ENCODE data around the gene MMD.
"Not testable (repeated sequence)": the region's sequence is repeated elsewhere in the genome, so short reads cannot be mapped to it uniquely, and the experiment has no call there.

MMD gene

DNA sequence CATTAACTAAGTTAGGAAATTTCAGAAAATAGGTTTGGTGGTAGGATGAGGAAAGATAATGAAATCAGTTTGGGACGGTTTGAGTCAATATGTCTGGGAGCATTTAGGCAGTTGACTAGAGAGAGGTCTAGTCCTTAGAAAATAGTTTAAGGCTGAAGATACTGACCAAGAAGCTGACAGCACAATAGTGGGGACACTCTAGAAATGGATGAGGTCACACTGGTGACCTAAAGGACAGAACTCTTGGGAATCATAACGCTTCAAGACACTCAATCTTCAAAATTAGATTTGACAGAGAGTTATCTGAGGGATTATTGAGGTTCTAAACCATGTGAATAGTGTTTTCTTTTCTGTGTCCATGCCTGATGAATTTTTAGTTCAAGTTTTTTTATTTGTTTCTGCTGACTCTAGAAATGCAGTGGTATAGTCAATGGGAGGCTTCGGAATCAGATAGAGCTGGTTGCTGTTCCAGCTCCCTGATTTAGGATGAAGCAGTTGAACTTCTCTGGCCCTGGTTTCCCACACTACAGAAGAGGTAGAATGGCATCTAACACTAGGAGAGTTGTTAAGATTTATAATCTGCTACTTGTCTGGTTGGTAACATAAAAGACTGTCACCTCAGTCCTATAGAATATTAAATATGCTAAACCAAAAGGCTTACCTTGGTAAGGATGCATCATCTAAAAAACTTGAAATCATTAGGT lies 29.7 kb downstream of the MMD start:
- DNase-seq (ENCODE audit: low read depth) = no peak

DNA sequence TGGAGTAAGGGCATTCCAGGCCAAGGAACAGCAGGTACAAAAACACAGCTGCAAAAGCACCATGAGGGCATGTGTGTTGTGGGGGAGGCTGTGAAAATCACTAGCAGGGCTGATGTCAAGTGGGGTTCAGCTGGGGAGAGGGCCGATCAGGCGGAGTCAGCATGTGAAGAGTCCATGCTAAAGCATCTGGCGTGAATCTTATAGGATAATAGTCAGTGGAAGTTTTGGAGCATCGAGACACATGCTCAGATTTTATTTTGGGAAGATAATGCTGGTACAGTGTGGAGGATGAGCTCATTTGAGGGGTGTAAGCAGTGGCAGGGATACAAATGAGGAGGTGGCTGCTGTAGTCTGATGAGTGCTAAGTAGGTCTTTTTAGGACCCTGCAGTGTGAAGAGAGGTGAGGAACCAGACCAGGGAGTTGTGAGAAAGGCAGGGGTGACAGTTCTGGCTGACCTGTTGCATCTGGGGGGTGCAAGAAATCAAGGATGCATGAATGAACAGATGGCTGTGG lies 30.3 kb downstream of the MMD start:
- DNase-seq (ENCODE audit: low read depth) = no peak

DNA sequence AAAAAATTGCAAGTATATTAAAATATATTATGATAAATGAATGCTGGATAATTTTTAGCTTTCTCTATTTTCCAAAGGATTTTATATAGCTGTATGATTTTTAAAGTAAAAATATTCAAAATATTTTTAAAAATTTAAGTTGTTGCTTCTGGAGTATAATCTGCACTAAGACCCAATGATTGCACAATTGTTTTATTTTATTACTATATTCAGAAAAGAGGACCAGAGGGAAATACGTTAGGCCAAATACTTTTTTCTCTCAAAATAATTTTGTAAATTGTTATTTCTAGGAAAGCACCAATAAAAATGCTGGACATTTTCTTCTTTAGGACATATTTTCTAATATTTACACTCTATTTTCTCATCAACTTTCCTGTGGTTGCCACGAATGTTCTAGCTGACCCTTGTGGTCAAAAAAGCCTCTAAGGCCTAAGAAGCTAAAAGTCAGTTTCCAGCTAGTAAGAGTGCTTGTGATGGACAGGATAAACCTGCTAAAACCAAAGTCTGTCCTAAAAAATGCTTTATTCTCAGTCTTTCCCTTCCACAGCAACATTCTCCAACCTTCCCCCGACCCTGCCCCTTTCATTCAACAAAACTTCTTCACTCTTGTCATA lies 31.2 kb downstream of the MMD start:
- peak; percentile 64 for DNase-seq (ENCODE audit: low read depth)

DNA sequence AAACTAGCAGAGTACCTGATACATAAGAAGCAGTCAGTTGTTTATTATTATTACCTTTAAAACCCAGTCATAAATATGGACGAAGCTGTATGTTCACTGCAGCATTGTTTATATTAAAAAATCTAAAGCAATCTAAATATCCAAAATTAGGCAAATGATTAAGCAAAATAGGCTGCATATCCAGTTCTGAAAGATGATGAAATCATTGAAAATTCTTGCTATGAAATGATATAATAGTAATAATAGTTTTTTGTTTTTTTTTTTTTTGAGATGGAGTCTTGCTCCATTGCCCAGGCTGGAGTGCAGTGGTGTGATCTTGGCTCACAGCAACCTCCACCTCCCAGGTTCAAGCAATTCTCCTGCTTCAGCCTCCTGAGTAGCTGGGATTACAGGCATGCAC lies 31.9 kb downstream of the MMD start:
- not testable (repeated sequence) for DNase-seq (ENCODE audit: low read depth)

DNA sequence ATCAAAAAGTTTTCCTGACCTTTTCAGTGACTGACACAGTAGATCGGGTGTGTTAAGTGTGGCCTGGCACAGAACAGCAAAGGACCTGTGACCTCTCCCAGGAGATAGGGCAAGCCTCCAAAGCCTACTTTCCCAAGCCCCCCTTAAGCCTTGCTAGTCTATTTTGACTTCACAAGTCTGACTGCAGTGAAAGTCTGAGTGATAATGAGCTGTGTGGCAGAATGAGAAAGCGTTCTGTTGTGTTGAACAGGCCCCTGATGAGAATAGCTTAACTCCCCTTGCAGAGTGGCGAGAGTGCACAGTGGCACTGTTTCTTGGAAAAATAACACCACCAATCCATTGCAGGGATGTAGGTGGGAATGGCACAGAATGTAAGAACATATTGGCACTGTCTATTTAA lies 32.8 kb downstream of the MMD start:
- no peak for DNase-seq (ENCODE audit: low read depth)

DNA sequence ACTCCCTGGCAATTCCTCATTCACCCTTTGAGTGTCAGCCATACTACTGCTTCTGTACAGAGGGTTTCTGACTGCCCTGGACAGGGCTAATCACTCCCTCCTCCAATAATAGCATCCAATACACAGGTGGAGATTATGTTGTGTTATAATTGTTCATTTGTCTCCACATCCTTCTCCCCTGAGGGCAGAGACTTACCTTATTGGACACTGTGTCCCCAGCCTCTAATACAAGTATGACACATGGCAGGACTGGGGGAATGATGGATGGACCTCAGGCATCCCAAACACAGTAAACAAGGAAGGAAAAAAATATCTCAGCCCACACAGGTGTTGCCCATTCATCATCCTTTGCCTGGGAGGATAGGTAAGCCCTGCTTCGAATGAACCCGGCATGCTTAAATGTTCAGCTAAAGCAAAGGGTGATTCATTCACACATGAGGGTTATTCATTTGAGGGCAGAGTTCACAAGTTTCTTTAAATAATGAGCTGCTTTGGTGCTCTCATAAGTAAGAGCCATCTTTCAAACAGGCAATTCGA lies 34.8 kb downstream of the MMD start:
- no peak for DNase-seq (ENCODE audit: low read depth)

DNA sequence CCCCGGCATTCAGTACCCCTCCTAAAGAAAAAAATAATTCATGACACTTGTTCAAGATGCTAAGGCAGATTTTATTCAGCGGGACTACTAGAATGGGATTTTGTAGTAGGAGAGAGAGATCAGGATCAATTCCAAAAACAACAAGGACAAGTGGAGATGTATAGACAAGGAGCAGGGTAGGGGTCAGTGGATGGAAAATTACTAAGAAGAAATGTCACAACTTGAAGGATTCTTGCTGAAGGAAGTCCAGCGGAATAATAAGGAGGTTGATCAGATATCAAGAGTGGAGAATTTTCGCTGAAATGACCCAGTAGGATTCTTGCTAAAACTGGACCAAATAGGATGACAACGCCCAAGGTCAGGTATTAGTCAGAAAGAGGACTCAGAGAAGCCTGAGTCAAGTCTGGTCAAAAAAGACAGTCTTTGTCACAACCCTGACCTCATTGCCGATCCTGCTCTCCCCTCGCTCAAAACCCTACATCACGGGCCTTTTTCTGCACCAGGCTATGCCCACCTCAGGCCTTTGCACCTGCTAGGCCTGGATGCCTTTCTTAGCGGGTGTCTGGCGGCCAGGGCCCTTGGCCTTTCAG lies 36.9 kb downstream of the MMD start:
- DNase-seq (ENCODE audit: low read depth) = no peak

DNA sequence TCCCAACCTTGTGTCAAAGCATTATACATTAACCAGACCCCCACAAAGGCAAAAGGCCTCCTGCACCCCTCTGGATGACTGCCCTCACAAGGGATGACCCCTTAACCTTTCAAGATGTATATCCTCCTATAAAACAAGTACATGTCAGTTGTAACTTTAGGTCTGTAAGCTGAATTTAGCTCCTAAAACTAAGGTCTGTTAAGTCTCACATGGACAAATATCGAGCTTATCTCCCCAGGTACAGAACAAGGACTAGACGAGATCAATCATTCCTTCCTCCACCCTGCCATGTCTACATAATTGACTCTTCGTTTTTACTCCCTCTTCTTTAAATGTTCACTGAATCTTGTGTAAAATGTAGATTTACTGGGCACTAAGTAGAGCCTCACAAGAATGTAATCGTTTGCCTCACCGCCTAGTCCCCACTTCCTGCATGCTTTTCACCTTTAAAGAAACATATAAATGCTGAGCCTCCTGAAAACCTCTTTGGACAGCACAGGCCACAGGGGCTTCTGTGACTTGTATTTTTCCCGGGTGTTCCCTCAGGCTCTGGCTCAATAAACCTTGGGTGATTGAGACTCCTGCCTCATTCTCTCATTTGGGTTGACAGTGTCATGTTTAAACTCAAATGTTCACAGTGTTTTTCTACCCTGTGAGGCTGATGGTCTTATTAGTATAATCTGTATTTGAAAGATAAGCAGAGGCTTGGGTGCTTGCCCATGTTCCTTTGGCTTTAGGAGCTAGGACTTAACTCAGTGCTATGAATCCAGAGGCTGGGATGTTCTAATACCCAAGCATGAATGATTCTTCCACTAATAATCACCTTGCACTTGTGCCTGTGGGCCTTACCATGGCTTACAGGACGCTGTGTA lies 37.6 kb downstream of the MMD start:
- no peak for DNase-seq (ENCODE audit: low read depth)

DNA sequence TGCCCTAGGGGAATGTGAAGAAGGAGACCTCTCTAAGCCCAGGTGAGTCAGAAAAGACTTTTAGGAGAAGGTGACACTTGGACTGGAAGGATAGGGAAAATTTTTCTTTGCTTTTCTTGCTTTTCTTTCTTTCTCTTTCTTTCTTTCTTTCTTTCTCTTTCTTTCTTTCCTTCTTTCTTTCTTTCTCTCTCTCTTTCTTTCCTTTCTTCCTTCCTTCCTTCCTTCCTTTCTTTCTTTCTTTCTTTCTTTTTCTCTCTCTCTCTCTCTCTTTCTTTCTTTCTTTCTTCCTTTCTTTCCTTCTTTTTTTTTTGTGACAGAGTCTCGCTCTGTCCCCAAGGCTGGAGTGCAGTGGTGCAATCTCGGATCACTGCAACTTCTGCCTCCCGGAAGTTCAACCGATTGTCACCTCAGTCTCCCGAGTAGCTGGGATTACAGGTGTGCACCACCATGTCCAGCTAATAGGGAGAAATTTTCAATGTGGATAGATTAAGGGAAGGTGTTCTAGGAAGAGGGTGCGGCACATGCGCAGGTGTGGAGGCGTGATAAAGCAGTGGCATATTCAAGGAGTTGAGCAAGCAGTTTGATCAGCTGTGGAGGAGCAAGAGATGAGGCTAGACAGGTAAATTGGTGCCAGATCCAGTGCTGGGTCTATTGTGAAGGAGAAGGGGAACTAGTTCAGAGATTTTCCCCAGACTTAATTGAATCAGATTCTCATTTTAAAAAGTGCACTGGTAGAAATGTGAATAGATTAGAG lies 40.4 kb downstream of the MMD start:
- no peak for DNase-seq (ENCODE audit: low read depth)

DNA sequence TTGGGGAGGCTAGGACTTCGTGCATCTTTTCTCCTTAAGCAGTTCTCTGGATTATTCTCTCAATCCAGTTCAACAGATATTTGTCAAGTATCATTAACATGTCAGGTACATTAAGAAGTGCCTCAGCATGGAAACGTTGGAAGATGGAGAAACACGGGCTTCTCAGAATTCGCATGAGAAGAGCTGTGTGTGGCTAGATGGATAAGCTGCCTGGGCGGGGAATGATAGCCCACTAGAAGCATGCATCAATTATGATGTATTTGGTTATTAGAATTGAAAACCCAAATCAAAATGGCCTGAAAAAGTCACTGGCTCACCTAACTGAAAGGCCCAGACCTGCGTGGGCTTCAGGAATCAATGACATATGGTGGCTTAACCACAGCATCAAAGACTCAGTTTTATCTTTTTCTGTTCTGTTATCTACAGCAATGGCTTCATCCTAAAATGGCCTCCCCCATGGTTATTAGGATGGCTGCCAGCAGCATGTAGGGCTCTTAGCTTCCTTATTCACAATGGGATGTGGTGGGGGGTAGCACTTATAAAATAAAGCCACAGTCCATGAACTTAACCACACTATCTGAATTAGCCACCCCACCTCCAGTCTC lies 43.9 kb downstream of the MMD start:
- no peak for DNase-seq (ENCODE audit: low read depth)

DNA sequence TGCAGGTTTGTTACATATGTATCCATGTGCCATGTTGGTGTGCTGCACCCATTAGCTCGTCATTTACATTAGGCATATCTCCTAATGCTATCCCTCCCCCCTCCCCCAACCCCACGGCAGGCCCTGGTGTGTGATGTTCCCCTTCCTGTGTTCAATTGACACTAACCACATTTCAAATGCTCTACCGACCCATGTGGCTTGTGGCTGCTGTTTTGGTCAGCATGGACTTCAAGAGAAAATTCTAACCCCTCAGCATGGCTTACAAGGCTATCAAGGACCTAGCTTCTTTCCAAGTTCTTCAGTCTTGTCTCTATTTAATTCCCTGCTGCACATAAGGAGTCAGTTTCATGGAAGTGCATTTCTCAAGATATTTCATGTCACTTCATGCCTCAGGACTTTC lies 52.9 kb downstream of the MMD start:
- no peak for DNase-seq (ENCODE audit: low read depth)

DNA sequence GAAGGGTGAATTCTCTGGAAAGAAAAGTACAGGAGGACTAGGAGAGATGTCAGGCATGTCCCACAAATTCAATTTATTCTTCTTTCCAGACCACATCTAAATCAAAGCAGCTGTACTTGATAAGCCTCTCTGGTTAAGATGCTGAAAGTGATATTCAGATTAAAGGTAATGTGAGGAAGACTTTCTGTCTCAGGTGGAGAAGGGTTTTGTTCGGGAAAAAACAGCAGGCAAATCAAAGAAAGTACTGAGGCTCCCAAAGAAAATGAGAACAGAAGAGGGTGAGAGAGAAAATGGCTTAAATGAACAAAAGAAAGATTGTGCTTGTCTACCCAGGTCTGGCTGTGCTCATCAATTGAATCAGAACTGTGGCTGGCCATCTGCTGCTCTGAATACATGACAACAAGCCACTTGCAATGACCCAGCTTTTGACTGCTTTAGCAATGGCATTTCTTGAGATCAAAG lies 55.6 kb downstream of the MMD start:
- DNase-seq (ENCODE audit: low read depth) = no peak

DNA sequence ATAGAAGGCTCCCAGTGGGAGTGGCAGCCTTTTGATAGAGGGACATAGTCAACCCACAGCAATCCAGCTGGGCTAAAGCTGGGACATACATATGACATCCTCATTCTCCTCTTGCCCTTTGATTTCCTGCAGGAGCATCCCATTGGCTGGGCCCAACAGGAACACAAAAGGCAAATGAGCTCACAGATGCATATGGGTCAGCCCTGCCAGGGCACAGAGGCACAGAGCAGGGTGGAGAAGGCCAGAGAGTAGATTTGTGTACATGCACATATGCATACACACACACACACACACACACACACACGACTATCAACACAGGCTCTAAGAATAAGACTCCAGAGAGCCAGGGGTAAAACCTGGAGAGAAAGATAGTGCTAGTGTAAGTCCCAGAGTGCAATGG lies 58.6 kb downstream of the MMD start:
- DNase-seq (ENCODE audit: low read depth) = no peak

DNA sequence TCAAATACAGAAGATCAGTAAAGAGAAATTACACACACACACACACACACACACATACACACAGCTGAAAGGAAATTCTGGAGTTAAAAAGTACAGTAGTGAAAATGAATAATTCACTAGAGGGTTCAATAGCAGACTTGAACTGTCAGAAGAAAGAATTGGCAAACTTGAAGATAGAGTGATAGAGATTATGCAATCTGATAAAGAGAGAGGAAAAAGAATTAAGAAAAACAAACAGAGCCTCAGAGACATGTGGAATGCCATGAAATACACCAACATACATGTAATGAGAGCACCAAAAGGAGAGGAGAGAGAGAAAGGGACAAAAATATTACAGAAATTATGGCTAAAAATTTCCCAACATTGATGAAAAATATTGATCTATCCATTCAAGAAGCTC lies 60.7 kb downstream of the MMD start:
- DNase-seq (ENCODE audit: low read depth) = no peak

DNA sequence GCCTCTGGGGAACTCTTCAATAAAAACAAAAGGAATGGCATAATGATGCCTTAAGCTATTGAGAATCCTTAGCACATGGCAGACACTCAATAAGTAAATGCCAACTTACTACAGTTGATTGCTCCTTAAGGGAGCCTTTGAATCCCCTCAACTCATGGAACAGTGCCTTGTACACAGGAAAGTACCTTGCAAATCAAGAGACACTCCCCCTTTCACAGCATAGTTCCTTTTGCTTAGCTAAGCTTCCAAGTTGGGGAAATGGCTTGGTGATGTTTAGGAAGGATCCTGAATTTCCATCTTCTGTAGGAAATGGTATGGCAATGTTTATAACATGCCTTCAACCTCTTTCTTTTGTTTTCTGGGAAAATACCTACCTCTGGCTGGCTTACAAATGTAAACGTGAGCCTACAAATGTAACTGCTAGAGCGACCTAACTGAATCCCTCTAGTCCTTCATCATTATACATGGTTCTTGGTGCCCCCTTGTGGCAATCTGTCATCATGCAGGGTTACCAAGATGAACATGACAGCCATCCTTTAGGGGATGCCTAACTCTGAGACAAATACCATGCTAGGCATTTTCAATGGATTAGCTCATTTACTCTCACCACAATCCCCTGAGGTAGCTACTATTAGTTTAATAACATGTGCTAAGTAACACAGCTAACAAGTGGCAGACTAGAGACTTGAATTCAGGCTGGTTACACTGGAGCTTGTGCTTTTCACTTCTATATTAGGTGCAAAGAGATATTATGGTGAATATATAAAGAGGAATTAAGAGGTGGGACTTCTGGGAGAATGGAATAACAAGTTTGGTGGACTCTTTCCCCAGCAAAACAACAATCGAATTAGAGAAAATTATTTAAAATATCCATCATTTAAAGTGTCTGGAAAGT lies 65.0 kb downstream of the MMD start:
- DNase-seq (ENCODE audit: low read depth) = peak; percentile 73

DNA sequence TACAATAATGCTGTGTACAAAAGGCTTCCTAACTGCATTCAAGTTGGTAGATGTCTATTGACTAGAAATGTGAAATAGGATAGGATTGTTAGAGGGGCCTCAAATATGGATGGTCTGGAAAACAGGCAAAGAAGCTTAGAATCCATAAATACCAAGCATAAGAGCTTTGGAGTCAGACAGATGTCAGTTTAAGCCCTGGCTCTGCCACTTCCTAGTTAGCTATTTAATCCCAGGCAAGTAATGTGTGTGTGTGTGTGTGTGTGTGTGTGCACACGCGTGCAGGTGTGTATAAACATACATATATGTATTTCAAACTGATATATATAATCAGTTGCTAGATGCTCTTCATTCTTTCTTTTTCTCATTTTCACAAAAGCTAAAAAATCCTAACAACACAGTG lies 66.7 kb downstream of the MMD start:
- no peak for DNase-seq (ENCODE audit: low read depth)

DNA sequence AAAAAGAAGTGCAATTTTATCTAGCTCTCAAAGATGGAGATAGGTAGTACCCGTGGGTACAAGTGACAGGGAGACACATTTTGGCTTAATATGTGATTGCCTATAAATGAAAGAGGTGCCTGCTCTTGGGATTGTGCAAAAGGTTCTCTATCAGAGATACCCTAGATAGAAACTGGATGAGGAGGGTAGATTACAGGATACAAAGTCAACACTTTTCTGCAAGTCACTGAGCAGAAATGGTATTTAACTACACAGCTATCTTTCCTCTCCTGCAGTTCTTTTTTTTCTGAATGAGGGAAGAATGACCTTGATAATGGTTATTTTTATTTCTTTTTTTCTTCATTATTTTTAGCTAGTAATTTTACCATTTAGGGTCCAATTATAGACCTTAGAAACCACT lies 67.6 kb downstream of the MMD start:
- no peak for DNase-seq (ENCODE audit: low read depth)

DNA sequence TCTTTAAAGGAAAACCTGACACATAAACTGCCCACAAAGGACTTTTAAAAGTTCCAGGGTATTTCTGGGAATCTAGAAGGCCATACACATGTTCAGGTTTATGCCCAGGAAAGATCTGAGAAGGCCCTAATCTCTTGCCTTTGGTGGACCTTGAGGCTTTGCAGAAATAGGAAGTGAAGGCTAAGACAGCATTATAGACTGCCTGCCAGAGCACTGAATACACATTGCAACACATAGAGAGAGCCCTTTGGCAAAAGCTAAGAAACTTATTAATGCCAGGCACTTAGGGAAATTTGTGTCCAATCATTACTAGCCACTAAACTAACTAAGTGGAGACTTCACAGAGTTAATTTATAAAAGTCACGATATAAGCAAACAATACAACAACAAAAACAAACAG lies 70.4 kb downstream of the MMD start:
- DNase-seq (ENCODE audit: low read depth) = no peak

DNA sequence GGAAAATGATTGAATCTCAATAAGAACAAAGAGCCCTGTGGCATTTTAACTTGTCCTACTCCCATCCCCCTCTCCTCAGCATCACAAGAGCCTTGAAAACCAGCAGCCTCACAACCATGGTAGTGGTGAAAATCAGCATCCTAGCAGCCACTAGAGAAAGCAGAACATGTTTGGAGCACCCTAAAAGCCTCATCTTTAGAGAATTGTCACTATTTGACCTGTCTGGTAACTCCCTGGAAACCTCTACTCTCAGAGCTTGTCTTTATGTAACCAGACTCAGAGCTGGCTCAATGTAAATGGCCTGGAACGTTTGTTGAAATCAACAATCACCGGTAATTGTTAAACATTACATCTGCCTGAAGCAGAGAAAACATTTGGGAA lies 70.8 kb downstream of the MMD start:
- DNase-seq (ENCODE audit: low read depth) = no peak

DNA sequence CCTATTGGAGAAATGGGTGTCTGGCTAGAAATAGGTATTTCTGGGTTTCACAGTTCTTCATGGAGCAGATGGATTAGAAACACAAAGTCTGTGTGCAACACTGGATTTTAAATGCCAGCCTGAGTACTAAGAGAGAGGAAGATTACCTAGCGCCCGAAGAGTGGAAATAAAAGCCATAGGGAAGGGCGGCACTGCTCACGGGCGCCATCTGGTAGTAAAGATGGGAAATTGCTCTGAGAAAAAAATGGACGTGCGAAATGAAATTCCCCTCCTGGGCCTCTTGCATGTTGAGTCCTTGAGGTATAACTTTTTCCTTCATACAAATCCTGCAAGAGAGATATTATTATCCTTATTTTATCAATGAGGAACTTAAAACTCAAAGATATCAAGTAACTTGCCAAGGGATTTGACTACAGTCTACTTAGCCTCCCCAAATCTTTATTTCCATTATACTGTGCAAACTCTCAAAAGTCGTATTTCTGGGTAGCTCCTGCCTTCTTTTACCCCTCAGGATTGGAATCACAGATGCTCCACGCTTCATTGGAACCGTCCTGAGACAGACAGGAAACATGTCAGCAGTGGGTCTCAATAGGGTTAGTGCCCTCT lies 72.8 kb downstream of the MMD start:
- DNase-seq (ENCODE audit: low read depth) = peak; percentile 52

Measured in iris pigment epithelial cell (primary cell).